AG09319 (cell line): ENCODE measurements around the gene SNX2.
"Not testable (repeated sequence)": the region's sequence is repeated elsewhere in the genome, so short reads cannot be mapped to it uniquely, and the experiment has no call there.

Source experiments
- DNase-seq: peaks from one replicate; pipeline ENCODE4 v3.0.0-alpha.2; 2010; ENCODE audit warnings: low read depth; ENCODE audit errors: extremely low read depth
- TF ChIP-seq, protein P1 (sequence below): IDR thresholded peaks from 2 replicates; pipeline ENCODE4 v1.5.1; 2011; ENCODE audit warnings: low read depth, mild to moderate bottlenecking, inconsistent platforms, low read length, moderate library complexity

Gene SNX2

DNA sequence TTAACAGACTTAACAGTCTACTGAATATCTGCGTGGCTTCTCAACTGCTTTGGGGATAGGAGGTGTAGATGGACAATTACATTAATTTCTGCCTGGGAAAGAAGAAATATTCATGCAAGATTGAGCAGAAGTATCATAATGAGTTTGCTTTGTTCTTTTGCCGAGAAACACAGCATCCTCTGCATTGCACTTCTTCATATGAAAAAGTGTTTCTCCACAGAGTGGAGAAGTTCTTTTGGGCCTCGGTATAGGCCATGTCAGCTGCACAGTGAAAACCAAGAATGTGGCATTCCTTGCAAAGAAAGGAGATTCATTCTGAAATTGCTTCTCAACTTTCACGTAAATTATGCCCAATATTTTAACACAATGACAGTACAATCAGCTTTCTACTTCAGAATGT is 17.6 kb upstream of the SNX2 start:
- DNase-seq, result no peak
- TF ChIP-seq, protein P1, sequence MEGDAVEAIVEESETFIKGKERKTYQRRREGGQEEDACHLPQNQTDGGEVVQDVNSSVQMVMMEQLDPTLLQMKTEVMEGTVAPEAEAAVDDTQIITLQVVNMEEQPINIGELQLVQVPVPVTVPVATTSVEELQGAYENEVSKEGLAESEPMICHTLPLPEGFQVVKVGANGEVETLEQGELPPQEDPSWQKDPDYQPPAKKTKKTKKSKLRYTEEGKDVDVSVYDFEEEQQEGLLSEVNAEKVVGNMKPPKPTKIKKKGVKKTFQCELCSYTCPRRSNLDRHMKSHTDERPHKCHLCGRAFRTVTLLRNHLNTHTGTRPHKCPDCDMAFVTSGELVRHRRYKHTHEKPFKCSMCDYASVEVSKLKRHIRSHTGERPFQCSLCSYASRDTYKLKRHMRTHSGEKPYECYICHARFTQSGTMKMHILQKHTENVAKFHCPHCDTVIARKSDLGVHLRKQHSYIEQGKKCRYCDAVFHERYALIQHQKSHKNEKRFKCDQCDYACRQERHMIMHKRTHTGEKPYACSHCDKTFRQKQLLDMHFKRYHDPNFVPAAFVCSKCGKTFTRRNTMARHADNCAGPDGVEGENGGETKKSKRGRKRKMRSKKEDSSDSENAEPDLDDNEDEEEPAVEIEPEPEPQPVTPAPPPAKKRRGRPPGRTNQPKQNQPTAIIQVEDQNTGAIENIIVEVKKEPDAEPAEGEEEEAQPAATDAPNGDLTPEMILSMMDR, result no peak

DNA sequence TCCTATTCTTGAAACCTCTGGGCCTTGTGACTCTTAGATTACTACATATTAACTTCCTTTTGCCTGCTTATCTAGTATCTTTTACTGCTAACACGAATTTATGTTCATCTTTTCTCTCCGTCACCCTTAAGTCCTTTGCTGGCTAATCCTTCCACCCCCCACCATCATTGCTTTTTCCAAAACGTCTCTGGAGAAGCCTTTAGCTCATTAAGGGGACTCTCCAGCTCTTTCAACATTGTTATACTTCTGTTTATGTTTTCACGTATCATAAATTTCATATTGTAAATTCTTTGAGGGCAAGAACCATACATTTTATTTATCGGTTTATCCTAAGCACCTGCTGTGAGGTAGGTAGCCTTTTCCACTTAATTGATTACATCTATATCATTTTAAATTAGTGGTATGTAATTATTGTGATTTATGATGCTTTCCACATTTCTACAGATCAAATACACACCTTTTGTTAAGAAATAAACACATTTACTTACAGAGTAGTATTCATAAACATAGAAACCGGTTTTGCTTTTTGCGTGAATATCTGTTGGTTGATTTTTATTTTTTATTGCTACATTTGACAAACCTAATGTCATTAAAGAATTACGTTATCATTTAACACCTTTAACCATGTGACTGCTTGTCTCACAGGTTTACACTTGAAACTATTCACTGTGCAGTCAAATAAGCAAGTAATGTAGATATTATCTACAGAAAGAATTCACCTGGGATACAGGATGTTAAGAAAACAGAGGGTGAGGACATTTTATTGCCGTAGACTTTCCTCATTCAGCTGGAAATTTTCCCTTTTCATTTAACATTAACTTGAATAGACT is 15.4 kb upstream of the SNX2 start:
- DNase-seq, result no peak
- TF ChIP-seq, protein P1, result no peak

DNA sequence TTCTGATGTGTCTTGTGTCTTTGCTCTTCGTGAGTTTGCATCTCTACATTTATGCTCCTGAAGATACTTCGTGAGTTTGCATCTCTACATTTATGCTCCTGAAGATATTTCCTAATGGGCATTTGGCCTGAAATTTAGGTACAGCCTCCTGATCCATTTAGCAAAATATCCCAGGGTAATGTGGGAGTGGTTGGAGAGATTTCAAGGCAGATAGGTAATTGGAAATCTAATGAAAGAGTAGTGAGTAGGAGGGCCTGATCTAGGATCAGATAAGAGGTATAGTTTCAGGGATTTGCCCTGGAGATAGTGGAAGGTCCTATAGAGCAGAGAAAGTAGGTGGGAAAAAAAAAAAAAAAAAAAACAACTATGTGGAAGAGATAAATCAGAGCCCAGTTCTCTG is 14.6 kb upstream of the SNX2 start:
- TF ChIP-seq, protein P1, result no peak
- no peak for DNase-seq

DNA sequence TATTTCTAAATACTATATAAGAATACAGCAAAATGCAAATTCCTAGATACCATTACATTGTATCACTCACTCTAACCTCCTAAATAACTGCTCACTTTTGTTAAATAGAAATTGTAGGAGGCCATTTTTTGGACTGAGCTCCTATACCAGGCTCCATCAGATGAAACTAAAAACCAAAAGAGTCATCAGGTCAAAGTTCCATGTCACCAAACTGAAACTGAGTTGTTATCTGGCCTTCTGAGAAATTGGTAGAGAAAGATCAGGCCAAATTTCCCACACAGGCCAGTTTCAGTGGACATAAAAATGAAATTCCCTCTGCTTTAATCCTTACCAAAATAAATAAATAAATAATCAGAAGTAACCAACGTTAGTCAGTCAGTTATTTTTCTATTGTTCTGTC is 13.8 kb upstream of the SNX2 start:
- TF ChIP-seq, protein P1, result no peak

DNA sequence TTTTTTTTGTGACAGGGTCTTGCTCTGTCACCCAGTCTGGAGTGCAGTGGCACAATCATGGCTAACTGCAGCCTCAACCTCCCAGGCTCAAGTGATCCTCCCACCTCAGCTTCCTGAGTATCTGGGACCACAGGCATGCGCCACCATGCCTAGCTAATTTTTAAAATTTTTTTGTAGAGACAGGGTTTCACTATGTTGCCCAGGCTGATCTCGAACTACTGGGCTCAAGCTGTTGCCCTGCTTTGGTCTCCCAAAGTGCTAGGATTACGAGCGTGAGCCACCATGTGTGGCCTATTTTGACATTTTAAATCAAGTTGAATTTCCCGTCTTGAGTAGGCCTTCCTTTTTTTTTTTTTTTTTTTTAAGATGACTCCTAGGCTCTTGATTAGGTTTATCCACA is 13.0 kb upstream of the SNX2 start:
- not testable (repeated sequence) for DNase-seq

More for the DNA sequence above, 13.8 kb upstream of the SNX2 start:
- DNase-seq, result no peak

DNA sequence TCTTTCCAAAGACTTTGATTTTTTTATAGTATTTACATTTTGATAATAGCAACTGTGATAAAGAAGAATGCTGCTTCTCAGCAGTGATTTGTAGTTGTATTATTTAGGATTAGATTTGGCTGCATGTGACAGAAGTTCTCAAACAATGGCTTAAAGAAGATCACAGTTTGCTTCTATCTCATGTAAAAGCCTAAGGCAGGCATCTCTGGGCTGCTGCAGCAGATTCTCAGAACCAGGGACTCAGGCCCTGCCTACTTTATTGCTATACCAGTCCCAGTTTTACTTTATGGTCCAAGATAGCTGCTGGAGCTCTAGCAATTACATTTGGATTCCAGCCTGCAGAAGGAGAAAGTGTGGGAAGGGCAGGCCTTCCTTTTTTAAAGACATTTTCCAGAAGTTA is 8.8 kb upstream of the SNX2 start:
- TF ChIP-seq, protein P1, result no peak
- no peak for DNase-seq

DNA sequence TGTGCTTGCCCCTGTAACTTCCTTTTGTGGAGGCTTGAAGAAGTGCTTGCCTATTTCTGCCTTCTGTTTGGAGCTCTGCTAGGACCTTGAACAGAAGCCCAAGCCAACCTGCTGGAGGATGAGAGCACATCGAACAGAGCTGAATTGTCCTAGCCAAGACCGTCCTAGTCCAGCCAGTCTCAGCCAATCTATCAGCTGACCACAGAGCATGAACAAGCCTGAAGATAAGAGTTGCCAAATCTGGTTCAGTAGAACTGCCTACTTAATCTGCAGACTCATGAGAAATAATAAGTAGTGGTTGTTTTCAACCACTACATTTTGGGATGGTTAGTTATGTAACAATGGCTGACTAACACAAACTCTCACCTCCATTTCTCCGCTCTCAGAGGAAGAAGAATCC is 4.4 kb upstream of the SNX2 start:
- DNase-seq, result no peak
- TF ChIP-seq, protein P1, result no peak

DNA sequence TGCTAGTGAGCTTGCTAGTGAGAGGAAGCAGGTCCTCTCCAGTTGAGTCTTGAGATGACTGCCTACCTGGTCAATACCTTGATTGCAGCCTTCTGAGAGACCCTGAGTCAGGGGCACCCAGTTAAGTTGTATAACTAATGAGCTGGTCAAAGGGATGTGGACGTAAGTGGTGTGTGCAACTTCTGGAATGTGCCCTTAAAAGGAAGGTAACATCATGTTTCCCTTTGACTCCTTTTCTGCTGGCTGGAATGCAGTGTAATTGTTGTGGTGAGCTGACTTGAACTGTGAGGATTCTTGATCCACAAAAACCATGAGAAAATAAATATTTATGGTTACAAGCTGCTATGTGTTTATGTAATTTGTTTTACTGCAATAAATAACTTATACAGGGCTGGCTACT is 2.4 kb upstream of the SNX2 start:
- TF ChIP-seq, protein P1, result no peak
- no peak for DNase-seq
